Endothelial cell (in vitro differentiated cells): ENCODE results near the gene LRRC57. TPM values are rescaled to one million over a fixed set of nuclear protein-coding genes. Genes with fewer than 3 reads are reported as not detected.

Experiments
- DNase-seq: peaks from one replicate; pipeline ENCODE4 v3.0.0; 2021; ENCODE audit warnings: low spot score
- H3K27ac Mint-ChIP-seq: one replicate; pipeline ENCODE4 v1.8.0; 2021; ENCODE audit warnings: mixed read lengths, inconsistent platforms; ENCODE audit not compliant: unreplicated experiment
- H3K27me3 Mint-ChIP-seq: one replicate; pipeline ENCODE4 v1.8.0; 2021; ENCODE audit warnings: mild to moderate bottlenecking, moderate library complexity, mixed read lengths, inconsistent platforms; ENCODE audit not compliant: unreplicated experiment
- H3K36me3 Mint-ChIP-seq: one replicate; pipeline ENCODE4 v1.8.0; 2021; ENCODE audit warnings: mild to moderate bottlenecking, low read depth, mixed read lengths, inconsistent platforms; ENCODE audit not compliant: unreplicated experiment
- H3K4me1 Mint-ChIP-seq: one replicate; pipeline ENCODE4 v1.8.0; 2021; ENCODE audit warnings: mild to moderate bottlenecking, mixed read lengths, inconsistent platforms; ENCODE audit not compliant: unreplicated experiment
- H3K4me3 Mint-ChIP-seq: one replicate; pipeline ENCODE4 v1.8.0; 2021; ENCODE audit warnings: mild to moderate bottlenecking, mixed read lengths, inconsistent platforms; ENCODE audit not compliant: unreplicated experiment
- H3K9me3 Mint-ChIP-seq: one replicate; pipeline ENCODE4 v1.8.0; 2021; ENCODE audit warnings: mixed read lengths, inconsistent platforms; ENCODE audit not compliant: unreplicated experiment
- total RNA-seq: library from RNA; stranded (reverse); fragmentation: NEBNext Ultra II Directional; extraction: Animal tissue kit (Norgen Biotek cat#: 25700); gene quantifications from one replicate; pipeline ENCODE4 v1.2.1, GENCODE V29; 2021; ENCODE audit not compliant: unreplicated experiment
- TF ChIP-seq, protein P1 (sequence below): fragments of 200-600 bp; sonication (generic); IDR thresholded peaks from one replicate; pipeline ENCODE4 v1.5.0; 2021; ENCODE audit warnings: antibody characterized with exemption; ENCODE audit not compliant: unreplicated experiment

Gene LRRC57
- total RNA-seq, 1 donor from 2014 or later = 32.7 TPM

DNA sequence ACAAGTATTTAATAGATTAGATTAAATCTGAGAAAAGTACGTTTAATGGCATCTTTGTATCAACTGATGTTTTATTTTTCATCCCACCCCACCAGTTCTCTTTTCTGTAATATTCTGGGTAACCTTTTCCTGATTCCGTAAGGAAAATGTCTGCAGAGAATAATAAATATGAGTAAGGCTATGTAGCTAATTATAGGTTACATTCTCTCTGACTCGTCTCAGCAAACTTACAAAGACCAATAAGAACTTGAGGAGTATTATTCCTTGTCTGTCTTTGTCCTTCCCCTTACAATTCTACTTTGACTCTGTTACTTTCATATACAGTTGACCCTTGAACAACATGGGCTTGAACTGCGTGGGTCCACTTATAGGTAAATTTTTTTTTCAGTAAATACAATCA is 41.1 kb downstream of the LRRC57 start:
- TF ChIP-seq, protein P1, sequence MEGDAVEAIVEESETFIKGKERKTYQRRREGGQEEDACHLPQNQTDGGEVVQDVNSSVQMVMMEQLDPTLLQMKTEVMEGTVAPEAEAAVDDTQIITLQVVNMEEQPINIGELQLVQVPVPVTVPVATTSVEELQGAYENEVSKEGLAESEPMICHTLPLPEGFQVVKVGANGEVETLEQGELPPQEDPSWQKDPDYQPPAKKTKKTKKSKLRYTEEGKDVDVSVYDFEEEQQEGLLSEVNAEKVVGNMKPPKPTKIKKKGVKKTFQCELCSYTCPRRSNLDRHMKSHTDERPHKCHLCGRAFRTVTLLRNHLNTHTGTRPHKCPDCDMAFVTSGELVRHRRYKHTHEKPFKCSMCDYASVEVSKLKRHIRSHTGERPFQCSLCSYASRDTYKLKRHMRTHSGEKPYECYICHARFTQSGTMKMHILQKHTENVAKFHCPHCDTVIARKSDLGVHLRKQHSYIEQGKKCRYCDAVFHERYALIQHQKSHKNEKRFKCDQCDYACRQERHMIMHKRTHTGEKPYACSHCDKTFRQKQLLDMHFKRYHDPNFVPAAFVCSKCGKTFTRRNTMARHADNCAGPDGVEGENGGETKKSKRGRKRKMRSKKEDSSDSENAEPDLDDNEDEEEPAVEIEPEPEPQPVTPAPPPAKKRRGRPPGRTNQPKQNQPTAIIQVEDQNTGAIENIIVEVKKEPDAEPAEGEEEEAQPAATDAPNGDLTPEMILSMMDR = no peak
- no peak for DNase-seq
- no peaks in the 10 kb centered on the region for H3K27me3 Mint-ChIP-seq

DNA sequence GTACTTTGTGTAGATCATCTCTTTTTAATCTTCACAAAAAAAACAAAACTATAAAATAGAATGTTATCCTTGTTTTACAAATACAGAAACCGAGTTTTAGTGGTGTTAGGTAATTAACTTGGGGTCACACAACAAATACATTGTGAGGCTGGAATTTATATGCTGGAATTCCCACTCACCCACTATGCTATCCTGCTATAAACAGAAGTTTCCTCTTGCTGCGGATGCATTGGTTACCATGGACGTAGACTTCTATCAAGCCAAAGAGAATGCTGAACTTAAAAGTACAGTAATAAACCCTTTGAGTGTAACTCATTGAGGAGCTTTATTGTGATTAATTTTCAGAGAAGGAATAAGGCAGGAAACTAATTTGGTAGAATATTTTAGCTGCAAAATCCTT is 44.0 kb downstream of the LRRC57 start:
- H3K27me3 Mint-ChIP-seq = no peaks in the 10 kb centered on the region
- H3K27ac Mint-ChIP-seq = peak overlapping the region; percentile 57
- TF ChIP-seq, protein P1 = no peak
- no peak overlapping the region for H3K4me3 Mint-ChIP-seq
- no peaks in the 10 kb centered on the region for H3K36me3 Mint-ChIP-seq
- DNase-seq = no peak
- H3K9me3 Mint-ChIP-seq = no peaks in the 10 kb centered on the region
- peaks cover 20% of the 10 kb centered on the region for H3K4me1 Mint-ChIP-seq

More for the DNA sequence above, 41.1 kb downstream of the LRRC57 start:
- no peaks in the 10 kb centered on the region for H3K9me3 Mint-ChIP-seq
- no peak overlapping the region for H3K4me3 Mint-ChIP-seq
- H3K27ac Mint-ChIP-seq = no peak overlapping the region
- H3K4me1 Mint-ChIP-seq = peaks cover 3% of the 10 kb centered on the region
- peaks cover 4% of the 10 kb centered on the region for H3K36me3 Mint-ChIP-seq

DNA sequence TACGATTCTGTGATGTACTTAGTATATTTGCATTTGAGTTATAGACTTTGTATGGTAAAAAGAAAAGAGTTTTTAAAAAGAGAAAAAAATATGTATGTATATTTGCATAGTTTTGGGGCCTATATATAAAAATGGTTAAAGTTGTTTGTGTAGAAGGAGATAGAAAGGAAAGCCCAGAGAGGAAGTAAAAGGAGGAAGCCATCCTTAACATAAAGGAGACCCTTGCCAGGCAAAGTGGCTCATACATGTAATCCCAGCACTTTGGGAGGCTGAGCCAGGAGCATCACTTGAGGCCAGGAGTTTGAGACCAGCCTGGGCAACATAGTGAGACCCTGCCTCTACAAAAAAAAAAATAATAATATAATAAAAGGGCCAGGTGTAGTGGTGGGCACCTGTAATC is 44.8 kb downstream of the LRRC57 start:
- H3K27me3 Mint-ChIP-seq = no peaks in the 10 kb centered on the region
- no peaks in the 10 kb centered on the region for H3K36me3 Mint-ChIP-seq
- TF ChIP-seq, protein P1 = no peak
- H3K27ac Mint-ChIP-seq = no peak overlapping the region
- H3K4me3 Mint-ChIP-seq = no peak overlapping the region
- no peak for DNase-seq
- H3K9me3 Mint-ChIP-seq = no peaks in the 10 kb centered on the region
- H3K4me1 Mint-ChIP-seq = peaks cover 26% of the 10 kb centered on the region

DNA sequence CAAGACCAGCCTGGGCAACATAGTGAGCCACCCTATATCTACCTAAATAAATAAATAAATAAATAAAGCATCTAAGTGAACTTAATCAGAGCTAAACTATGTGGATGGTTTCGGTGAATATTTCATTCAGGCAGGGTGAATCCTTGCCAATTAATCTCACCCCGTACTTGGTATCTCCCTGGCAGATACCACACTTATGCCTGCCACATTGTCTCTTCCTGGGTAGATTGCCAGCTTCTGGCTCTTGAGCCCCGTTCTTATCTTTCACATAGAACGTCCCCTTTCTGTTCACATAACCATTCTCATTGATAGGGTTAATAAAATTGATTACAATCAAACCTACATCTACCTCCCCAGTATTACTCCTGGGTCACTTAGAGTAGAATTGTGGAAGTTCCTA is 46.1 kb downstream of the LRRC57 start:
- Mint-ChIP-seq H3K36me3 (peaks cover 5% of the 10 kb centered on the region), H3K4me1 (peaks cover 37% of the 10 kb centered on the region), H3K4me3 (no peak overlapping the region), H3K9me3 (no peaks in the 10 kb centered on the region), H3K27me3 (no peaks in the 10 kb centered on the region), H3K27ac (peak overlapping the region; percentile 67)
- TF ChIP-seq, protein P1 = no peak
- DNase-seq = no peak

GRCh38 chr15:42499858-42500609 is 48.6 kb downstream of the LRRC57 start:
- TF ChIP-seq, protein P1 = no peak
- Mint-ChIP-seq H3K36me3 (peaks cover 9% of the 10 kb centered on the region), H3K27ac (peak overlapping the region; percentile 99), H3K27me3 (peaks cover 6% of the 10 kb centered on the region), H3K4me3 (peak overlapping the region; percentile 12), H3K4me1 (peaks cover 56% of the 10 kb centered on the region), H3K9me3 (no peaks in the 10 kb centered on the region)
- no peak for DNase-seq
